Astrocyte (in vitro differentiated cells and primary cell): ENCODE data around the gene CDK11A.

Experiments
- EZH2 ChIP-seq: IDR thresholded peaks from 2 replicates; pipeline ENCODE4 v1.6.1; 2012; ENCODE audit warnings: mild to moderate bottlenecking, low read length, inconsistent platforms; ENCODE audit not compliant: insufficient read depth
- TF ChIP-seq, protein P1 (sequence below): IDR thresholded peaks from 2 replicates; pipeline ENCODE4 v1.5.1; 2011; ENCODE audit warnings: low read depth, mild to moderate bottlenecking, inconsistent platforms, low read length, moderate library complexity; ENCODE audit not compliant: insufficient read depth

DNA sequence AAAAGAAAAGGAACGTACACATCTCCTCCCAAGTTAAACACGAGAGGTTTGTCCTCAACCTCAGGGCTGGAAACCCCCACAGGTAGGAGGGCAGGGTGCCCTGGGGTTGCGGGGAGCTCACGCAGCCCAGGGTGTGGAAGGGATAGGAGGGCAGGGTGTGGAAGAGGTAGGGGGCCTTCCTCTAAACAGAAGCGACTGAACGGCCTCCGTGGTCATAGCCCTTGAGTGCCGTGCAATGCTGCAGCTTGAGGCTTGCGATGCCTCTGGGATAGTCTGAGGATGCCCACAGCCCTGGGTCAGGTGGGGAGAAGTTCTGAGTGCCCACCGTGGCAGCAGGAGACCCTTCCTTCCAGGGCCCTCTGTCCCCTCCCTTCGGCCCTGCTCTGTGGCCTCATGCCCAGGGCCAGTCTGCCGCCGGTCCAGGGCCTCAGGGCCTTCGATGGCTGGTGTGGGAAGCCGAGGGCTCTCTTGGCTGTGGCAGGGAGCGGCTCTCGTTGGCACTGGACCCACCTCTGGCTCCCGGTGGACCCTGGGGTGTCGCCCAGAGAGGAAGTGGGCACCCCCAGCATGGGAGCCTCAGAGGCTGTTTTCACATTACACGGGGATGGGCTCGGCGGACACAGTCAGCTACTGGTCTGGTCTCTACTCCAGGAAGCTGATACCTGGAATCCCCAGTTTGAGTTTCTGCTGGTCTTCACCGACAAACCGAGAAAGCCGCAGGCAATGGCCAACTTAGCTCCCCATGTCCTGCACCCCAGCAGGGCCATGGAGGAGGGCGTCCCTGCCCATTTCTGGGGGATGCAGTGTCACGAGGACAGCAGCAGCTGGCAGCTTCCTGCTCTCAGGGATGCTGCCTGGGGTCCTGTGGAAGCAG is 59.0 kb downstream of the CDK11A start:
- TF ChIP-seq EZH2 = no peak
- TF ChIP-seq, protein P1, sequence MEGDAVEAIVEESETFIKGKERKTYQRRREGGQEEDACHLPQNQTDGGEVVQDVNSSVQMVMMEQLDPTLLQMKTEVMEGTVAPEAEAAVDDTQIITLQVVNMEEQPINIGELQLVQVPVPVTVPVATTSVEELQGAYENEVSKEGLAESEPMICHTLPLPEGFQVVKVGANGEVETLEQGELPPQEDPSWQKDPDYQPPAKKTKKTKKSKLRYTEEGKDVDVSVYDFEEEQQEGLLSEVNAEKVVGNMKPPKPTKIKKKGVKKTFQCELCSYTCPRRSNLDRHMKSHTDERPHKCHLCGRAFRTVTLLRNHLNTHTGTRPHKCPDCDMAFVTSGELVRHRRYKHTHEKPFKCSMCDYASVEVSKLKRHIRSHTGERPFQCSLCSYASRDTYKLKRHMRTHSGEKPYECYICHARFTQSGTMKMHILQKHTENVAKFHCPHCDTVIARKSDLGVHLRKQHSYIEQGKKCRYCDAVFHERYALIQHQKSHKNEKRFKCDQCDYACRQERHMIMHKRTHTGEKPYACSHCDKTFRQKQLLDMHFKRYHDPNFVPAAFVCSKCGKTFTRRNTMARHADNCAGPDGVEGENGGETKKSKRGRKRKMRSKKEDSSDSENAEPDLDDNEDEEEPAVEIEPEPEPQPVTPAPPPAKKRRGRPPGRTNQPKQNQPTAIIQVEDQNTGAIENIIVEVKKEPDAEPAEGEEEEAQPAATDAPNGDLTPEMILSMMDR = no peak
